ENCODE results near the gene FAM163B.

DNA sequence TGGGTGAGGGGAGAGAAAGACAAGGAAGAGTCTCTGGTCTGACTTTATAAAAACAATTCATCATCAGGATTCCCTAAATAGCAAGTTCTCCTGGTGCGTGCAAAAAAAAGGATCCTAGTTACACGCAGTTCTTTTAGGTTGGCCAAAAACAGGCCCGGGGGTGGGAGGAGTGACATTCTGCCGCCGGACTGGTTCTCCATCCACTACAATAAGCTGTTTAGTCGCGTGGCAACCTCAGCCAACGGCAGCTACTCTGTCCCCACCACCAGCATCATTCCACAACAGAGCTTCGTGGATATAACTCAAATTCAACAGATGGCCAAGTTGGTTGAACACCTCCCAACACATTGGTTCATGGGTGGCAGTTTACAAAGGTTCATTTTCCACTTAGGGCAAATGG is 2.9 kb upstream of the FAM163B start:
- TF ChIP-seq, protein P1, sequence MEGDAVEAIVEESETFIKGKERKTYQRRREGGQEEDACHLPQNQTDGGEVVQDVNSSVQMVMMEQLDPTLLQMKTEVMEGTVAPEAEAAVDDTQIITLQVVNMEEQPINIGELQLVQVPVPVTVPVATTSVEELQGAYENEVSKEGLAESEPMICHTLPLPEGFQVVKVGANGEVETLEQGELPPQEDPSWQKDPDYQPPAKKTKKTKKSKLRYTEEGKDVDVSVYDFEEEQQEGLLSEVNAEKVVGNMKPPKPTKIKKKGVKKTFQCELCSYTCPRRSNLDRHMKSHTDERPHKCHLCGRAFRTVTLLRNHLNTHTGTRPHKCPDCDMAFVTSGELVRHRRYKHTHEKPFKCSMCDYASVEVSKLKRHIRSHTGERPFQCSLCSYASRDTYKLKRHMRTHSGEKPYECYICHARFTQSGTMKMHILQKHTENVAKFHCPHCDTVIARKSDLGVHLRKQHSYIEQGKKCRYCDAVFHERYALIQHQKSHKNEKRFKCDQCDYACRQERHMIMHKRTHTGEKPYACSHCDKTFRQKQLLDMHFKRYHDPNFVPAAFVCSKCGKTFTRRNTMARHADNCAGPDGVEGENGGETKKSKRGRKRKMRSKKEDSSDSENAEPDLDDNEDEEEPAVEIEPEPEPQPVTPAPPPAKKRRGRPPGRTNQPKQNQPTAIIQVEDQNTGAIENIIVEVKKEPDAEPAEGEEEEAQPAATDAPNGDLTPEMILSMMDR (IDR thresholded peaks at IDR 0.05), result no peak
- no peak for TF ChIP-seq POLR2A (IDR thresholded peaks at IDR 0.05)
